ENCODE data around the gene RECQL5.
A peak's percentile ranks its signal among the peaks of the same experiment; 100 is the strongest.

DNA sequence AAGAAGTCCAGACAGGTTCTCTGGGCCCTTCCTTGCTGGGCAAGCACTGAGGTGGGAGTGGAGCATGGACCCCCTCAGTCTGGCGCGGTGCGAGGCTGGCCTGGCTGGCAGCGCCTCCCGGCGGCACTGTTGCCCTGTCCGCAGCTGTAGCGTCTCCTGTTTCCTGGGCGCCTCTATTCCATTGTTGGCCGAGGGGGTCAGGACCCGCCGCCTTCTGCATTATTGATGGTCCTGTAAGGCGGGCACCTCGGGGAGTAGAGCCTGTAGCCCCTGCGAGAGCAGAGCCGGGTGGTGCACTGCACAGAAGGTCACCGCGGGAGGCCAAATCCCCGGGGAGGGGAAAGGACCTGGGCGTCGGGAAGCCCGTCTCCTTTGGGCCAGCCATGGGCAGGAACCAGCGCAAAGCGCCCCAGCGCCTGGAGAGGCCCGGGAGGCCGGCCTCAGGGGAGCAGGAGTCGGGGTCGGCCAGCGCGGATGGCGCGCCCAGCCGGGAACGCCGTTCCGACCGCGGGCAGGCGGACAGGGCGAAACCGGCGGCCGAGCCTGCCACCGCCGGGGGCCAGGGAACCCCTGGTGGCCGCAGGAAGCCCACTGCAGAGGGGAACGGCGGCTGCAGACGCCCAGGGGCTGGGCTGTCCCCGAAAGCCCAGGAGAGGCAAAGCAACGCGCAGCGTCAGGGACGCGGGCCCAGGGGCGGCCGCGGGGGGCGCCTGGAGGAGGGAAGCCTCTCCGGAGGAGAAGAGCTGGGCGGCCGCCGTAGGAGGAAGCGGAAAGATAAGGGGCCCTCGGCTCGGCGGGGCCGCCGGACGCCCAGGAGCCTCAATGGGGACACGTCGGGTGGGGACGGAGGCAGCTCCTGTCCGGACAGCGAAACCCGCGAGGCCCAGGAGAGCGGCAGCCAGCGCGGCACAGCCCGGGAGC lies 79.0 kb downstream of the RECQL5 start, which contains the start of gene MYO15B:
- TF ChIP-seq POLR2AphosphoS5 (IDR thresholded peaks at IDR 0.05) (peak in 1 of 3 donors; percentile 12), POLR2A (IDR thresholded peaks at IDR 0.05) (no peak)
- TF ChIP-seq, protein P1, sequence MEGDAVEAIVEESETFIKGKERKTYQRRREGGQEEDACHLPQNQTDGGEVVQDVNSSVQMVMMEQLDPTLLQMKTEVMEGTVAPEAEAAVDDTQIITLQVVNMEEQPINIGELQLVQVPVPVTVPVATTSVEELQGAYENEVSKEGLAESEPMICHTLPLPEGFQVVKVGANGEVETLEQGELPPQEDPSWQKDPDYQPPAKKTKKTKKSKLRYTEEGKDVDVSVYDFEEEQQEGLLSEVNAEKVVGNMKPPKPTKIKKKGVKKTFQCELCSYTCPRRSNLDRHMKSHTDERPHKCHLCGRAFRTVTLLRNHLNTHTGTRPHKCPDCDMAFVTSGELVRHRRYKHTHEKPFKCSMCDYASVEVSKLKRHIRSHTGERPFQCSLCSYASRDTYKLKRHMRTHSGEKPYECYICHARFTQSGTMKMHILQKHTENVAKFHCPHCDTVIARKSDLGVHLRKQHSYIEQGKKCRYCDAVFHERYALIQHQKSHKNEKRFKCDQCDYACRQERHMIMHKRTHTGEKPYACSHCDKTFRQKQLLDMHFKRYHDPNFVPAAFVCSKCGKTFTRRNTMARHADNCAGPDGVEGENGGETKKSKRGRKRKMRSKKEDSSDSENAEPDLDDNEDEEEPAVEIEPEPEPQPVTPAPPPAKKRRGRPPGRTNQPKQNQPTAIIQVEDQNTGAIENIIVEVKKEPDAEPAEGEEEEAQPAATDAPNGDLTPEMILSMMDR (IDR thresholded peaks at IDR 0.05), result peak; percentile 9 to 59 (median 15)
